HL-60 (cell line): ENCODE measurements around the gene NCAPD3.

Experiments
- DNase-seq, 2 experiments: peaks; one replicate each; pipeline ENCODE4 v3.0.0-alpha.2; 2010 to 2020; ENCODE audit warnings: low read depth in 1 of 2, low spot score in 1 of 2
- H3K27ac ChIP-seq: fragments of 250-450 bp; sonication (Bioruptor Pico); replicated peaks from 2 replicates; pipeline ENCODE4 v1.5.1; 2020; ENCODE audit warnings: mild to moderate bottlenecking, moderate library complexity
- H3K27me3 ChIP-seq: fragments of 250-450 bp; sonication (Bioruptor Pico); 2 replicates; pipeline ENCODE4 v1.5.1; 2021; ENCODE audit warnings: mild to moderate bottlenecking, moderate library complexity; ENCODE audit not compliant: insufficient read depth, poor library complexity, severe bottlenecking
- H3K4me3 ChIP-seq: replicated peaks from 2 replicates; pipeline ENCODE4 v1.5.1; 2011; ENCODE audit warnings: mild to moderate bottlenecking, control low read depth, low read length; ENCODE audit not compliant: insufficient read depth
- GABPA ChIP-seq: IDR thresholded peaks from 2 replicates; pipeline ENCODE4 v1.6.1; 2012; ENCODE audit warnings: low read depth
- POLR2AphosphoS5 ChIP-seq: IDR thresholded peaks from 2 replicates; pipeline ENCODE4 v1.6.1; 2012; ENCODE audit warnings: low read depth
- REST ChIP-seq: IDR thresholded peaks from 2 replicates; pipeline ENCODE4 v1.6.1; 2012; ENCODE audit warnings: low read depth; ENCODE audit not compliant: insufficient replicate concordance
- SPI1 ChIP-seq: IDR thresholded peaks from 2 replicates; pipeline ENCODE4 v1.6.1; 2012; ENCODE audit warnings: low read depth, mild to moderate bottlenecking, borderline replicate concordance
- TF ChIP-seq, protein P1 (sequence below): IDR thresholded peaks from one replicate; pipeline ENCODE4 v1.5.1; 2011; ENCODE audit warnings: low read length, control low read depth, inconsistent platforms; ENCODE audit not compliant: insufficient read depth

The NCAPD3 gene

GRCh38 chr11:134120143-134120850 is 103.5 kb downstream of the NCAPD3 start:
- no peak for TF ChIP-seq REST
- TF ChIP-seq, protein P1, sequence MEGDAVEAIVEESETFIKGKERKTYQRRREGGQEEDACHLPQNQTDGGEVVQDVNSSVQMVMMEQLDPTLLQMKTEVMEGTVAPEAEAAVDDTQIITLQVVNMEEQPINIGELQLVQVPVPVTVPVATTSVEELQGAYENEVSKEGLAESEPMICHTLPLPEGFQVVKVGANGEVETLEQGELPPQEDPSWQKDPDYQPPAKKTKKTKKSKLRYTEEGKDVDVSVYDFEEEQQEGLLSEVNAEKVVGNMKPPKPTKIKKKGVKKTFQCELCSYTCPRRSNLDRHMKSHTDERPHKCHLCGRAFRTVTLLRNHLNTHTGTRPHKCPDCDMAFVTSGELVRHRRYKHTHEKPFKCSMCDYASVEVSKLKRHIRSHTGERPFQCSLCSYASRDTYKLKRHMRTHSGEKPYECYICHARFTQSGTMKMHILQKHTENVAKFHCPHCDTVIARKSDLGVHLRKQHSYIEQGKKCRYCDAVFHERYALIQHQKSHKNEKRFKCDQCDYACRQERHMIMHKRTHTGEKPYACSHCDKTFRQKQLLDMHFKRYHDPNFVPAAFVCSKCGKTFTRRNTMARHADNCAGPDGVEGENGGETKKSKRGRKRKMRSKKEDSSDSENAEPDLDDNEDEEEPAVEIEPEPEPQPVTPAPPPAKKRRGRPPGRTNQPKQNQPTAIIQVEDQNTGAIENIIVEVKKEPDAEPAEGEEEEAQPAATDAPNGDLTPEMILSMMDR, result no peak
- H3K4me3 ChIP-seq, result no peak overlapping the region
- no peak overlapping the region for H3K27ac ChIP-seq
- no peak for DNase-seq
- H3K27me3 ChIP-seq, result peaks cover 21% of the 10 kb centered on the region

DNA sequence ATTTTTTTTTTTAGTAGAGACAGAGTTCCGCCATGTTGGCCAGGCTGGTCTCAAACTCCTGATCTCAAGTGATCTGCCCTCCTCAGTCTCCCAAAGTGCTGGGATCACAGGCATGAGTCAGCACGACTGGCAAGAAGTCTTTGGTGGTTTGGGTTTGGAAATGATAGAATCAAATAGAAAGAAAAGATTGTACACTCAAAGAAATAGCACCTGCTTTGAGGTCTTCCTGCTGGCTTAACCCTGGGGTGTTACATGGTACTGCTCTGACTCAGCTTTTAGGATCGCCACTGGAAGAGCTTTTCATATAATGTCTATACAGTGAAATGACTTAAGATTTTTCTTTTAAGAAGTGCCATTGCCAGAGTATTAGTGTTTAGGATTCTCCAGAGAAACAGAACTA is 104.7 kb downstream of the NCAPD3 start:
- H3K27me3 ChIP-seq, result peaks cover 12% of the 10 kb centered on the region
- DNase-seq, result no peak

GRCh38 chr11:134118006-134118405 is 105.8 kb downstream of the NCAPD3 start:
- TF ChIP-seq REST (no peak), POLR2AphosphoS5 (no peak), GABPA (no peak), SPI1 (no peak)
- TF ChIP-seq, protein P1, result no peak
- Histone ChIP-seq H3K4me3 (no peak overlapping the region), H3K27ac (no peak overlapping the region), H3K27me3 (peaks cover 6% of the 10 kb centered on the region)
- no peak for DNase-seq

More for the DNA sequence above, 104.7 kb downstream of the NCAPD3 start:
- no peak overlapping the region for H3K27ac ChIP-seq
- H3K4me3 ChIP-seq, result no peak overlapping the region
- TF ChIP-seq, protein P1, result no peak
- TF ChIP-seq POLR2AphosphoS5 (no peak), REST (no peak), SPI1 (no peak), GABPA (no peak)
